ENCODE results near the gene ZSCAN30.

ZSCAN30 gene

GRCh38 chr18:35231052-35231451 is 59.0 kb downstream of the ZSCAN30 start:
- TF ChIP-seq FOXP2 (optimal IDR thresholded peaks at IDR 0.05; ENCODE audit: borderline replicate concordance, extremely low read depth, extremely low read length, insufficient read depth) (no peak), SIN3A (IDR thresholded peaks at IDR 0.05; ENCODE audit: borderline replicate concordance, insufficient read depth, low read length) (no peak), TAF1 (IDR thresholded peaks at IDR 0.05; ENCODE audit: borderline replicate concordance, insufficient read depth, low read length) (no peak), REST (IDR thresholded peaks at IDR 0.05; ENCODE audit: insufficient read depth in 1 of 2, low read depth in 2 of 2, low read length in 2 of 2) (no peak), POLR2AphosphoS5 (IDR thresholded peaks at IDR 0.05; ENCODE audit: low read depth, low read length) (no peak)

GRCh38 chr18:35227254-35227653 is 62.8 kb downstream of the ZSCAN30 start:
- TF ChIP-seq POLR2AphosphoS5 (IDR thresholded peaks at IDR 0.05; ENCODE audit: low read depth, low read length) (no peak), REST (IDR thresholded peaks at IDR 0.05; ENCODE audit: insufficient read depth in 1 of 2, low read depth in 2 of 2, low read length in 2 of 2) (no peak), FOXP2 (optimal IDR thresholded peaks at IDR 0.05; ENCODE audit: borderline replicate concordance, extremely low read depth, extremely low read length, insufficient read depth) (no peak), SIN3A (IDR thresholded peaks at IDR 0.05; ENCODE audit: borderline replicate concordance, insufficient read depth, low read length) (no peak), TAF1 (IDR thresholded peaks at IDR 0.05; ENCODE audit: borderline replicate concordance, insufficient read depth, low read length) (no peak)

GRCh38 chr18:35223797-35224196 is 66.2 kb downstream of the ZSCAN30 start:
- no peak for TF ChIP-seq TAF1 (IDR thresholded peaks at IDR 0.05; ENCODE audit: borderline replicate concordance, insufficient read depth, low read length)
- no peak for TF ChIP-seq REST (IDR thresholded peaks at IDR 0.05; ENCODE audit: insufficient read depth in 1 of 2, low read depth in 2 of 2, low read length in 2 of 2)
- TF ChIP-seq POLR2AphosphoS5 (IDR thresholded peaks at IDR 0.05; ENCODE audit: low read depth, low read length), result no peak
- TF ChIP-seq FOXP2 (optimal IDR thresholded peaks at IDR 0.05; ENCODE audit: borderline replicate concordance, extremely low read depth, extremely low read length, insufficient read depth), result no peak
- TF ChIP-seq SIN3A (IDR thresholded peaks at IDR 0.05; ENCODE audit: borderline replicate concordance, insufficient read depth, low read length), result no peak

GRCh38 chr18:35220424-35220823 is 69.6 kb downstream of the ZSCAN30 start:
- TF ChIP-seq POLR2AphosphoS5 (IDR thresholded peaks at IDR 0.05; ENCODE audit: low read depth, low read length) (no peak), FOXP2 (optimal IDR thresholded peaks at IDR 0.05; ENCODE audit: borderline replicate concordance, extremely low read depth, extremely low read length, insufficient read depth) (no peak)

- no peak for TF ChIP-seq TAF1 (IDR thresholded peaks at IDR 0.05; ENCODE audit: borderline replicate concordance, insufficient read depth, low read length)
Measured at GRCh38 chr18:35215026-35215425, 75.0 kb downstream of the ZSCAN30 start.

GRCh38 chr18:35205199-35205712 is 84.8 kb downstream of the ZSCAN30 start:
- TF ChIP-seq TAF1 (IDR thresholded peaks at IDR 0.05; ENCODE audit: borderline replicate concordance, insufficient read depth, low read length), result no peak
- no peak for TF ChIP-seq SIN3A (IDR thresholded peaks at IDR 0.05; ENCODE audit: borderline replicate concordance, insufficient read depth, low read length)
- no peak for TF ChIP-seq POLR2AphosphoS5 (IDR thresholded peaks at IDR 0.05; ENCODE audit: low read depth, low read length)
- no peak for TF ChIP-seq REST (IDR thresholded peaks at IDR 0.05; ENCODE audit: insufficient read depth in 1 of 2, low read depth in 2 of 2, low read length in 2 of 2)
- no peak for TF ChIP-seq FOXP2 (optimal IDR thresholded peaks at IDR 0.05; ENCODE audit: borderline replicate concordance, extremely low read depth, extremely low read length, insufficient read depth)

All from PFSK-1 (cell line).